H1 (cell line): ENCODE results near the gene DHRS1. TPM values are rescaled to one million over a fixed set of nuclear protein-coding genes. Genes with fewer than 3 reads are reported as not detected.

Experiments used
- ATF3 ChIP-seq: IDR thresholded peaks from 2 replicates; pipeline ENCODE4 v1.6.1; 2011; ENCODE audit warnings: low read depth, mild to moderate bottlenecking, low read length; ENCODE audit not compliant: insufficient read depth
- GTF2F1 ChIP-seq: IDR thresholded peaks from 2 replicates; pipeline ENCODE4 v1.6.1; 2012; ENCODE audit warnings: low read depth, low read length, improper control_type of control experiment, borderline replicate concordance
- SAP30 ChIP-seq: fragments of 300-600 bp; sonication (generic); IDR thresholded peaks from 2 replicates; pipeline ENCODE4 v1.7.1; 2012; ENCODE audit warnings: low read length, moderate library complexity, mild to moderate bottlenecking, inconsistent platforms; ENCODE audit not compliant: insufficient read depth, insufficient replicate concordance
- SUZ12 ChIP-seq: fragments of 200-600 bp; sonication (generic); IDR thresholded peaks from 2 replicates; pipeline ENCODE4 v1.6.1; 2012; ENCODE audit warnings: mild to moderate bottlenecking, inconsistent platforms, low read length, moderate library complexity, mixed read lengths
- polyA plus RNA-seq, 7 experiments: library from polyadenylated mRNA; depleted of rRNA in 3 of 7; stranded (reverse) in 5 of 7; unstranded in 2 of 7; fragments of >200 nt in 5 of 7; fragments of 200-250 nt in 2 of 7; gene quantifications; 1 replicate in 5 of 7; 2 replicates in 1 of 7; 4 replicates in 1 of 7; pipeline versions ENCODE4 v1.2.1 to v1.2.3, GENCODE V29; 2011 to 2013; ENCODE audit warnings: missing spikeins in 2 of 7, mixed read lengths in 2 of 7
- total RNA-seq: library from RNA; stranded (reverse); fragmentation: NEBNext Ultra II Directional; extraction: Animal tissue kit (Norgen Biotek cat#: 25700); gene quantifications from 2 replicates; pipeline ENCODE4 v1.2.1, GENCODE V29; 2021

Gene DHRS1
- total and polyA plus RNA-seq, 2 of the 8 experiments (the other 6 are each of a cell fraction or from before 2014, with no cell fraction given): 8.8 to 31.7 TPM

GRCh38 chr14:24269368-24269767 lies 30.2 kb downstream of the DHRS1 start (continued):
- no peak for TF ChIP-seq ATF3
- no peak for TF ChIP-seq GTF2F1
- TF ChIP-seq SAP30: no peak
- TF ChIP-seq SUZ12: no peak
